GM13976 (cell line): Measurements from ENCODE around the gene VEGFC.
A peak's percentile ranks its signal among the peaks of the same experiment; 100 is the strongest.

Experiments
- DNase-seq: peaks from one replicate; pipeline ENCODE4 v3.0.0; 2012; ENCODE audit warnings: low spot score
- CTCF ChIP-seq: IDR thresholded peaks from 2 replicates; pipeline ENCODE4 v1.5.1; 2012; ENCODE audit warnings: borderline replicate concordance, mild to moderate bottlenecking; ENCODE audit not compliant: insufficient read depth; ENCODE audit errors: extremely low read depth, missing control alignments, control extremely low read depth
- in situ Hi-C: fragments of 300-500 bp; cut with MboI; formaldehyde crosslinking; loops from one replicate; pipeline ENCODE4 v1.12.0; 2022; ENCODE audit warnings: low sequenced_read_pairs, mixed read lengths, inconsistent platforms; ENCODE audit not compliant: unreplicated experiment

The VEGFC gene

GRCh38 chr4:176792326-176793059, at the start of gene VEGFC:
TSS of gene VEGFC (minus strand) at chr4:176792922. CDS start at chr4:176792311, 611 bp downstream.
- peak; percentile 19 for TF ChIP-seq CTCF
- peak; percentile 59 for DNase-seq
- in situ Hi-C loops, result loop anchor here (25.0 kb wide), 1 partner anchor 430 kb away; no protein-coding TSS in a partner anchor

- no peak for TF ChIP-seq CTCF
- in situ Hi-C loops, result no loop called here
- DNase-seq, result no peak
Measured at GRCh38 chr4:176841711-176842112, 49.0 kb upstream of the VEGFC start.

DNA sequence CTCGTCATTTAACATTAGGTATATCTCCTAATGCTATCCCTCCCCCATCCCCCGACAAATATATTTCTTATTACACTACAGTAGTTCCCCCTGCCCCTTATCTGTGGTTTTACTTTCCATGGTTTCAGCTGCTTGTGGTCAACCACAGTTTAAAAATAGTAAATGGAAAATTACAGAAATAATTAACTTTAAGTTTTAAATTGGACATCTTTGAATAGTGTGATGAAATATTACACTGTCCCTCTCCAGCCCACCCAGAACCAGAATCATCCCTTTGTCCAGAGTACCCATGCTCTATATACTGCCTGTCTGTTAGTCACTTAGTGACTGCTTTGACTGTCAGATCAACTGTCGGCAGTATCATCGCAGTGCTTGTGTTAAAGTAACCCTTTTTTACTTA, 47.4 kb upstream of the VEGFC start:
- in situ Hi-C loops, result no loop called here
- TF ChIP-seq CTCF, result no peak
- DNase-seq, result no peak

- in situ Hi-C loops, result no loop called here
- TF ChIP-seq CTCF, result no peak
- DNase-seq, result no peak
Measured at GRCh38 chr4:176839656-176840055, 46.9 kb upstream of the VEGFC start.

DNA sequence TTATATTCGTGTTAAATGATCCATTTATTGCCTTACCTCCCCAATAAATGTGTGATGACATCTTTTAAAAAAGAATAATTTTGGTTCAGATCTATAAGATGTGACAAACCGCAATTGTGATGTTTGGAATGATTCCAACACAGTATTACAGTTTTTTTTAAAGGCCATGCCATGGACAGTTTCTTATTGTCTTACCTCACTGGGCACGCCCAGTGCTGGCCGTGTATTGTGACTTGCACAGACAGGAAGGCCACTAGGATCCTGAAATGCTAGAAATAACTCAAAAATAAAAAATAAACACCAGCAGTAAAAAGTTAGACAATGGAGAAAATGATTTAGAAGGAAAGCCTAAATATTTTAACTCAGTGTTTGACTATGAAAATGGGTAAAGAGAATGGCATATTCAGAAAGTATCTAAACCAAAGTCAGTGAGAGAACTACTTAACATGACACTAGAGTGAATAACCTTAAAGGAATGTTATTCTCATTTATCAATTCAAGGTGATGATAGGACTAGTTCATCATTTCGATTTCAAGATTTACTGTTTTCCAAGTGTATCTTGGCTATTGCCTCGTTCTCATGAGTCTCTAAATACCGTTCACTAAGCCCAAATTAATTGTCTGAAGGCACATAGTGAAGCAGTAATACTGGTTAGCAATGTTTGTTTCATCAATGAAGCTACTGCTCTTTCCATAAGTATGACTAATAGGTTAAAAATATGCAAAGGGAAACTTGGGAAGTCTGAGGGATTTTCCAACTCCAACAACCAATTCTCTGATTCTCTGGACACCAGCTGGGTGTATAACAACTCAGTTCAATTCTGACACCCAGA, 46.1 kb upstream of the VEGFC start:
- no peak for DNase-seq
- TF ChIP-seq CTCF, result no peak
- in situ Hi-C loops, result no loop called here

DNA sequence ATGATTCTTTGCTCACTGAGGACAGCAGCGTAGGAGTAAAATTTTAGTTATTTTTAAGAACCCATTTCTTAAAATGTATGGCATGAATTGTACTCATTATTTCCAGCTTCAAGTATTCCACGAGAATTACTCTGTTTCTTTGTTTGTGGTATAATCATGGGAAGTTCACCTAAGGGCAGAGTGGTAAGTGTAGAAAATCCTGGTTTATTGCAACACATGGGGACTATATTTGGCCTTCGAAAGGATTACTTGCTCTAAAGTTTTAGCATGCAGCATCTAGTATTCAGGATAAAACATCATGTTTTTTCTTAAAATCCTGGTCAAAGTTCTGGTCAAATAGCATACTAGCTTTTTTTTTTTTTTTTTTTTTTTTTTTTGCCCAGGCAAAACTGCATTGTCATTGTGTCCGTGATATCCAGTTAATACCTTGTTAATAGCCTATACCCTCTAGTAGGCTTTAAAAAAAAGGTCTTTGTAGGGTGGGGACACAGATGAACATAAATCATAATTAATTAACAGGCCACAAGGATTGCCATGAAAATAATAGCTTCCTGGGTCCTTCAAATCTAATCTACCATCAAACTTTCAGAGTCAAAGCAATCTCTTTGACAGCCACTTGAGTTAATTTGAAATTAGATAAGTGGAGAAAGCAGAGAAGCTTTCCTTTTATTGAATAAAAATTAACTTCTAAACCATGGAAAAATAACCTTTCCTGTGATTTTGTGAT, 44.6 kb upstream of the VEGFC start:
- TF ChIP-seq CTCF, result no peak
- in situ Hi-C loops, result no loop called here
- DNase-seq, result no peak
